OCI-LY3 (cell line): ENCODE data around the gene FSTL3.
A peak's percentile ranks its signal among the peaks of the same experiment; 100 is the strongest.

Experiments
- H2AFZ ChIP-seq: fragments of 200-600, 300-600 bp; shearing (Covaris generic); 2 replicates; pipeline ENCODE4 v1.6.0; 2014; ENCODE audit warnings: antibody characterized with exemption, low read depth, low read length
- H3K27ac ChIP-seq: fragments of 200-600, 300-600 bp; sonication (generic); 2 replicates; pipeline ENCODE4 v1.5.1; 2014; ENCODE audit warnings: mild to moderate bottlenecking, low read length, moderate library complexity, mixed read lengths
- H3K27me3 ChIP-seq: fragments of 200-600, 300-600 bp; sonication (generic); 2 replicates; pipeline ENCODE4 v1.6.1; 2014; ENCODE audit warnings: low read depth, low read length, mixed read lengths
- H3K36me3 ChIP-seq: fragments of 200-600, 300-600 bp; sonication (generic); replicated peaks from 2 replicates; pipeline ENCODE3; 2014; ENCODE audit warnings: low read depth, low read length, mixed read lengths
- H3K4me1 ChIP-seq: fragments of 300-600, 200-600 bp; sonication (generic); 2 replicates; pipeline ENCODE4 v1.6.1; 2014; ENCODE audit warnings: low read length, mixed read lengths
- H3K4me2 ChIP-seq: fragments of 200-600, 300-600 bp; sonication (generic); 2 replicates; pipeline ENCODE4 v1.6.1; 2014; ENCODE audit warnings: low read length, mixed read lengths
- H3K4me3 ChIP-seq: fragments of 300-600, 200-600 bp; sonication (generic); 2 replicates; pipeline ENCODE4 v1.5.1; 2014; ENCODE audit warnings: antibody characterized with exemption, mild to moderate bottlenecking, low read length, moderate library complexity
- H3K79me2 ChIP-seq: fragments of 300-600, 200-600 bp; shearing (Covaris generic); 2 replicates; pipeline ENCODE4 v1.6.1; 2014; ENCODE audit warnings: mild to moderate bottlenecking, low read length, mixed read lengths
- H3K9ac ChIP-seq: fragments of 300-600, 200-600 bp; shearing (Covaris generic); 2 replicates; pipeline ENCODE4 v1.6.0; 2014; ENCODE audit warnings: mild to moderate bottlenecking, low read length, moderate library complexity
- H3K9me3 ChIP-seq: fragments of 200-600, 300-600 bp; shearing (Covaris generic); 2 replicates; pipeline ENCODE4 v1.6.1; 2014; ENCODE audit warnings: low read length, mixed read lengths; ENCODE audit not compliant: insufficient read depth
- H4K20me1 ChIP-seq: fragments of 200-600, 300-600 bp; sonication (generic); 2 replicates; pipeline ENCODE4 v1.6.1; 2016; ENCODE audit warnings: low read length, mixed read lengths; ENCODE audit not compliant: insufficient read depth
- EZH2phosphoT487 ChIP-seq: fragments of 200-600 bp; shearing (Covaris generic); IDR thresholded peaks from 2 replicates; pipeline ENCODE4 v1.6.1; 2018; ENCODE audit warnings: antibody characterized with exemption, mixed run types, low read depth
- TF ChIP-seq, protein P1 (sequence below): fragments of 200-600, 300-600 bp; sonication (generic); IDR thresholded peaks from 2 replicates; pipeline ENCODE4 v1.5.1; 2014; ENCODE audit warnings: antibody characterized with exemption, low read length, low read depth

Gene FSTL3

DNA sequence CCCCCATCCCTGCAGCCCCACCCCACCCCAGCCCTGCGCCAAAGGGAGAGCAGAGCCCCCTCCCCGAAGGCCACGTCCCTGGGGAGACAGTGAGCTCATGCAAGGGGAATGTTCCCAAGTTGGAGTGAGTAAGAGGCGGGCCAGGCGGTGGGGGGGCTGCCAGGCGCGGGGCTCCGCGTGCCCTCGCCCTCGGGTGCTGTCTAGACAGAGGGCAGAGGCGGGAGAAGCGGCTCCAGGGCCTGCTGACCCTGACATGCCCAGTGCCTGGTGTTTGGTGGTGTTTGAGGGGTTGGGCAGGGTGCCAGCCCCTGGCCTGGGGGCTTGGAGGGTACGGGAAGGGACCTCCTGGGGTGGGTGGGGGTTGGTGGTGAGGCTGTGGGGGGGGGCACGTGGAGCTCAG lies 1.0 kb downstream of the FSTL3 start:
- peaks cover 9% of the 10 kb centered on the region for H3K4me1 ChIP-seq
- TF ChIP-seq, protein P1, sequence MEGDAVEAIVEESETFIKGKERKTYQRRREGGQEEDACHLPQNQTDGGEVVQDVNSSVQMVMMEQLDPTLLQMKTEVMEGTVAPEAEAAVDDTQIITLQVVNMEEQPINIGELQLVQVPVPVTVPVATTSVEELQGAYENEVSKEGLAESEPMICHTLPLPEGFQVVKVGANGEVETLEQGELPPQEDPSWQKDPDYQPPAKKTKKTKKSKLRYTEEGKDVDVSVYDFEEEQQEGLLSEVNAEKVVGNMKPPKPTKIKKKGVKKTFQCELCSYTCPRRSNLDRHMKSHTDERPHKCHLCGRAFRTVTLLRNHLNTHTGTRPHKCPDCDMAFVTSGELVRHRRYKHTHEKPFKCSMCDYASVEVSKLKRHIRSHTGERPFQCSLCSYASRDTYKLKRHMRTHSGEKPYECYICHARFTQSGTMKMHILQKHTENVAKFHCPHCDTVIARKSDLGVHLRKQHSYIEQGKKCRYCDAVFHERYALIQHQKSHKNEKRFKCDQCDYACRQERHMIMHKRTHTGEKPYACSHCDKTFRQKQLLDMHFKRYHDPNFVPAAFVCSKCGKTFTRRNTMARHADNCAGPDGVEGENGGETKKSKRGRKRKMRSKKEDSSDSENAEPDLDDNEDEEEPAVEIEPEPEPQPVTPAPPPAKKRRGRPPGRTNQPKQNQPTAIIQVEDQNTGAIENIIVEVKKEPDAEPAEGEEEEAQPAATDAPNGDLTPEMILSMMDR, result no peak
- TF ChIP-seq EZH2phosphoT487, result no peak
- H3K9me3 ChIP-seq, result no peaks in the 10 kb centered on the region
- H3K27me3 ChIP-seq, result no peaks in the 10 kb centered on the region
- peaks cover 9% of the 10 kb centered on the region for H3K79me2 ChIP-seq
- H3K27ac ChIP-seq, result no peak overlapping the region
- no peak overlapping the region for H3K9ac ChIP-seq
- no peak overlapping the region for H3K4me2 ChIP-seq
- H2AFZ ChIP-seq, result no peak overlapping the region
- H4K20me1 ChIP-seq, result peaks cover 3% of the 10 kb centered on the region; the same call in 1 of the 2 replicates
- H3K36me3 ChIP-seq, result no peaks in the 10 kb centered on the region
- H3K4me3 ChIP-seq, result no peak overlapping the region

DNA sequence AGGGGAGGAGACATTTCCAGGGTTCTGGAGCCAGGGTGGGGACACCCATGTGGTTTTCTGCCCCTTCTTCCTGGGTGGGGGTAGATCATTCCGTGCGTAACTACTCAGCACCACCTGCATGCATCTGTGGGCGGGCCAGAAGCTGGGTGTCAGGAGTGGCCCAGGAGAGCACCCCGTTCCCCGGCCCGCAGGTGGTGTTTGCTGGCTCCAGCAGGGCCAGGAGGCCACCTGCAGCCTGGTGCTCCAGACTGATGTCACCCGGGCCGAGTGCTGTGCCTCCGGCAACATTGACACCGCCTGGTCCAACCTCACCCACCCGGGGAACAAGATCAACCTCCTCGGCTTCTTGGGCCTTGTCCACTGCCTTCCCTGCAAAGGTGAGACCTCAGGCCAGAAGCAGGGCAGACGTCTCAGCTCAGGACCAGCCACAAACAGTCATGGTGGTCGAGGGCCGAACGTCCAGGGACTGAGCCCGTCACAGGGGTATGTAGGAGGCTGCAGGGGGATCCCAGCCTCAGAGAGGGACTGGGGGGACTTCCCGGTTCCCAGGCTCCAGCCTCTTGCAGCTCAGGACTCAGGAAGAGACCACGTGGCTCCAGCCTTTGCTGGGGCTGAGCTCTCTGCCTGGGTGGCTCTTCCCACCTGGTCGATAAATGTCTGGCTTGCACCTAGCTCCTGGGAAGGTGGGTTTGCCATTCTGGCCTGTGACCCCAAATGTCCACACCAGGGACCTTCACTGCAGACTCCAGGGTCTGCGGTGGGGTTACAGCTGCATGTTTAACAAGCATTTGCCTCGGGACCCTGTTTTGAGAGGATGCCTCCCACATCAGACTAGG lies 1.6 kb downstream of the FSTL3 start:
- no peak overlapping the region for H3K9ac ChIP-seq
- no peaks in the 10 kb centered on the region for H3K27me3 ChIP-seq
- peaks cover 9% of the 10 kb centered on the region for H3K4me1 ChIP-seq
- H3K4me3 ChIP-seq, result no peak overlapping the region
- H3K4me2 ChIP-seq, result no peak overlapping the region
- no peak overlapping the region for H3K27ac ChIP-seq
- TF ChIP-seq, protein P1, result no peak
- TF ChIP-seq EZH2phosphoT487, result no peak
- H3K36me3 ChIP-seq, result no peaks in the 10 kb centered on the region
- no peaks in the 10 kb centered on the region for H3K9me3 ChIP-seq
- H3K79me2 ChIP-seq, result peaks cover 9% of the 10 kb centered on the region
- H4K20me1 ChIP-seq, result peaks cover 3% of the 10 kb centered on the region; the same call in 1 of the 2 replicates
- H2AFZ ChIP-seq, result no peak overlapping the region

DNA sequence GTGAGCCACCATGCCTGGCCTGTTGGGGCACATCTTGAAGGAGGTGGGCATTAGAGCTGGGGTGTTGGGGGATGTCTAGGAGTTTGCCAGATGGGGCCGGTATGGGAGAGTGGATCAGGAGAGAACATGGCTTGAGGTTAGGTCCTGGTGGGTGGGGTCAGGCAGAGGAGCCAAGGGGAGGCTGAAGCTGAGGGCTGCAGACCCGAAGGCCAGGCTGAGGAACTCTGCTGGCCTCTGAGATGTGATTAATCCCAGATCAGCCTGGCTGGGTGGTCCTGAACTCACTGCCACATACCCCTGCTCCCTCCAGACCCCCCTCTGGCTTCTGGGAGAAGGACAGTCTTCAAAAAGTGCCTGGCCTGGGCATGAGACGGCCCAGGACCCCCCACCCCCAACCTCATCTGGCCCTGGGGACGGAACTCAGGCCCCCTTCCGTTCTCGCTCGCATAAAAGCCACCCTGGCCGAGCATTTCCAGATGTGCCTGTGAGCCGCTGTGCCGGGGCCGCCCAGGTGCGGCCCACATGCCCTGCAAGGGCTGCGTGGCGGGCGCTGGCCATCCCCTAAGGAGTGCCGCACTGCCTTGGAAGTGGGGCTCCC lies 2.7 kb downstream of the FSTL3 start:
- Histone ChIP-seq H3K4me3 (peak overlapping the region; percentile 85), H3K9ac (peak overlapping the region; percentile 96)

More for the DNA sequence above, 2.7 kb downstream of the FSTL3 start:
- Histone ChIP-seq H4K20me1 (peaks cover 3% of the 10 kb centered on the region; the same call in 1 of the 2 replicates), H3K27me3 (no peaks in the 10 kb centered on the region), H3K4me1 (peaks cover 9% of the 10 kb centered on the region), H3K36me3 (no peaks in the 10 kb centered on the region), H3K4me2 (peak overlapping the region; percentile 95), H2AFZ (no peak overlapping the region), H3K79me2 (peaks cover 9% of the 10 kb centered on the region), H3K27ac (no peak overlapping the region), H3K9me3 (no peaks in the 10 kb centered on the region)
- TF ChIP-seq, protein P1, result no peak
- TF ChIP-seq EZH2phosphoT487, result no peak
